ENCODE measurements around the gene GMDS. TPM values are rescaled to one million over a fixed set of nuclear protein-coding genes. Genes with fewer than 3 reads are reported as not detected.

GMDS gene
- polyA plus RNA-seq, 1 of the 3 experiments (the other 2 are of a cell fraction) = 12.3 TPM

- TF ChIP-seq REST (IDR thresholded peaks at IDR 0.05; ENCODE audit: low read depth, low read length) (no peak), RXRA (IDR thresholded peaks at IDR 0.05; ENCODE audit: borderline replicate concordance, low read depth) (no peak), ELF1 (IDR thresholded peaks at IDR 0.05) (no peak)
- TF ChIP-seq, protein P1, sequence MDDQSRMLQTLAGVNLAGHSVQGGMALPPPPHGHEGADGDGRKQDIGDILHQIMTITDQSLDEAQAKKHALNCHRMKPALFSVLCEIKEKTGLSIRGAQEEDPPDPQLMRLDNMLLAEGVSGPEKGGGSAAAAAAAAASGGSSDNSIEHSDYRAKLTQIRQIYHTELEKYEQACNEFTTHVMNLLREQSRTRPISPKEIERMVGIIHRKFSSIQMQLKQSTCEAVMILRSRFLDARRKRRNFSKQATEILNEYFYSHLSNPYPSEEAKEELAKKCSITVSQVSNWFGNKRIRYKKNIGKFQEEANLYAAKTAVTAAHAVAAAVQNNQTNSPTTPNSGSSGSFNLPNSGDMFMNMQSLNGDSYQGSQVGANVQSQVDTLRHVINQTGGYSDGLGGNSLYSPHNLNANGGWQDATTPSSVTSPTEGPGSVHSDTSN (IDR thresholded peaks at IDR 0.05) = no peak
Observed at GRCh38 chr6:1773700-1774099, 471.7 kb downstream of the GMDS start (continued).

- peak overlapping the region; percentile 22; the same call in 1 of the 2 replicates for H3K4me2 ChIP-seq
- no peaks in the 10 kb centered on the region for H3K79me2 ChIP-seq (ENCODE audit: insufficient read depth)
- H3K36me3 ChIP-seq (replicated peaks in 1 of 2; ENCODE audit: control insufficient read depth in 1 of 2, insufficient read depth in 2 of 2, low read length in 1 of 2) = no peaks in the 10 kb centered on the region
- peaks cover 23 to 24% of the 10 kb centered on the region in 2 experiments for H3K4me1 ChIP-seq (ENCODE audit: control insufficient read depth in 1 of 2, insufficient read depth in 2 of 2, low read depth in 1 of 2, low read length in 1 of 2)
- POLR2A ChIA-PET = no interaction called here
- no peak overlapping the region for H3K9ac ChIP-seq
- no peaks in the 10 kb centered on the region for H3K27me3 ChIP-seq (ENCODE audit: insufficient read depth)
- CTCF ChIA-PET = interaction anchor here (1.2 kb wide), 1 partner anchor 11 kb away, joined by 3 read pairs; no protein-coding TSS in a partner anchor
- no peaks in the 10 kb centered on the region for H3K9me2 ChIP-seq
- H3K27ac ChIP-seq (ENCODE audit: low read depth in 2 of 2, low read length in 1 of 2) = no peak overlapping the region
- no peaks in the 10 kb centered on the region for H3K9me3 ChIP-seq
- no peak for DNase-seq
- no peaks in the 10 kb centered on the region for H4K20me1 ChIP-seq (ENCODE audit: insufficient read depth)
- no peak overlapping the region for H2AFZ ChIP-seq (ENCODE audit: low read depth)
- H3K4me3 ChIP-seq (ENCODE audit: low read depth in 2 of 2, low read length in 1 of 2) = no peak overlapping the region
- H3F3A ChIP-seq (replicated peaks; ENCODE audit: insufficient read depth) = peaks cover 7% of the 10 kb centered on the region
- TF ChIP-seq JUND (IDR thresholded peaks at IDR 0.05) (peak; percentile 16; the same call in 1 of the 2 replicates), POLR2AphosphoS5 (IDR thresholded peaks at IDR 0.05; ENCODE audit: low read depth, low read length) (no peak), NFIC (IDR thresholded peaks at IDR 0.05; ENCODE audit: borderline replicate concordance) (peak; percentile 83), TCF12 (IDR thresholded peaks at IDR 0.05) (peak; percentile 49; the same call in 1 of the 2 replicates), FOSL2 (IDR thresholded peaks at IDR 0.05; ENCODE audit: borderline replicate concordance, low read depth) (peak; percentile 23; the same call in 1 of the 2 replicates), IRF3 (IDR thresholded peaks at IDR 0.05; ENCODE audit: low read depth, low read length) (no peak), FOXM1 (IDR thresholded peaks at IDR 0.05; ENCODE audit: low read depth) (no peak), MXI1 (IDR thresholded peaks at IDR 0.05; ENCODE audit: low read depth, low read length) (no peak)
- 74% methylated on average over 5 of the region's 5 CpGs for WGBS (ENCODE audit: low lambda C conversion rate)
Observed at GRCh38 chr6:1770968-1771723, 474.3 kb downstream of the GMDS start.

All from SK-N-SH (cell line).